ENCODE data around the gene SLC34A3.
"Not testable (repeated sequence)": the region's sequence is repeated elsewhere in the genome, so short reads cannot be mapped to it uniquely, and the experiment has no call there.

The SLC34A3 gene

GRCh38 chr9:137255448-137256114, 24.9 kb downstream of the SLC34A3 start:
- no peak for DNase-seq (ENCODE audit: low read depth in 2 of 2)

GRCh38 chr9:137256362-137256761, 25.7 kb downstream of the SLC34A3 start:
- DNase-seq (ENCODE audit: low read depth in 2 of 2): no peak

GRCh38 chr9:137256856-137257255, 26.2 kb downstream of the SLC34A3 start:
- no peak for DNase-seq (ENCODE audit: low read depth in 2 of 2)

GRCh38 chr9:137262173-137262908, 31.6 kb downstream of the SLC34A3 start:
- DNase-seq (ENCODE audit: low read depth in 2 of 2): not testable (repeated sequence)

- DNase-seq (ENCODE audit: low read depth in 2 of 2): no peak
Observed at GRCh38 chr9:137262909-137263285, 32.2 kb downstream of the SLC34A3 start.

- DNase-seq (ENCODE audit: low read depth in 2 of 2): no peak
Observed at GRCh38 chr9:137263506-137263905, 32.8 kb downstream of the SLC34A3 start.

GRCh38 chr9:137264067-137264466, 33.4 kb downstream of the SLC34A3 start:
- no peak for DNase-seq (ENCODE audit: low read depth in 2 of 2)

GRCh38 chr9:137265496-137266161, 34.9 kb downstream of the SLC34A3 start:
- DNase-seq (ENCODE audit: low read depth in 2 of 2): no peak

GRCh38 chr9:137266162-137266527, 35.4 kb downstream of the SLC34A3 start:
- no peak for DNase-seq (ENCODE audit: low read depth in 2 of 2)

- no peak for DNase-seq (ENCODE audit: low read depth in 2 of 2)
Observed at GRCh38 chr9:137266585-137267453, 36.1 kb downstream of the SLC34A3 start.

GRCh38 chr9:137267933-137268355, 37.2 kb downstream of the SLC34A3 start:
- no peak for DNase-seq (ENCODE audit: low read depth in 2 of 2)

GRCh38 chr9:137268538-137269201, 38.0 kb downstream of the SLC34A3 start:
- no peak for DNase-seq (ENCODE audit: low read depth in 2 of 2)

GRCh38 chr9:137269231-137269772, 38.6 kb downstream of the SLC34A3 start:
- no peak for DNase-seq (ENCODE audit: low read depth in 2 of 2)

GRCh38 chr9:137270929-137271695, 40.4 kb downstream of the SLC34A3 start:
- DNase-seq (ENCODE audit: low read depth in 2 of 2): no peak

- DNase-seq (ENCODE audit: low read depth in 2 of 2): no peak
Observed at GRCh38 chr9:137271696-137272076, 41.0 kb downstream of the SLC34A3 start.

- DNase-seq (ENCODE audit: low read depth in 2 of 2): no peak
Observed at GRCh38 chr9:137272241-137273094, 41.8 kb downstream of the SLC34A3 start.

GRCh38 chr9:137273095-137273490, 42.4 kb downstream of the SLC34A3 start:
- DNase-seq (ENCODE audit: low read depth in 2 of 2): no peak

- DNase-seq (ENCODE audit: low read depth in 2 of 2): no peak
Observed at GRCh38 chr9:137273611-137274320, 43.1 kb downstream of the SLC34A3 start.

- no peak for DNase-seq (ENCODE audit: low read depth in 2 of 2)
Observed at GRCh38 chr9:137275203-137275587, 44.5 kb downstream of the SLC34A3 start.

Data from stimulated activated CD4-positive, alpha-beta T cell treated with anti-CD3 and anti-CD28 coated beads, Interleukin-1b, Interleukin-23, amount 100 ng/mL, for 4 hours (primary cell).